K562 (cell line): ENCODE data around the gene TTC31. TPM values are rescaled to one million over a fixed set of nuclear protein-coding genes. Genes with fewer than 3 reads are reported as not detected.

ENCODE experiments used
- ATAC-seq: fragments of 200-7000 bp; cut with Tn5 transposase; 3 replicates; pipeline ENCODE4 v1.9.1; 2020; ENCODE audit warnings: moderate library complexity
- BruUV-seq: library from RNA; stranded (reverse); fragments of 400-500 nt; replicated peaks from 2 replicates; lab custom pipeline; 2021; lab: Mats Ljungman, UMichigan
- CTCF ChIA-PET: fragments of 300-600 bp; formaldehyde crosslinking; extraction: SDS; loops from one replicate; lab custom pipeline; 2021; ENCODE audit warnings: low intra/inter-chr PET ratio; lab: Yijun Ruan, JAX
- POLR2A ChIA-PET: fragments of 300-600, 350-650 bp; sonication (Branson Sonifier 250); formaldehyde crosslinking; extraction: SDS; loops from one replicate; lab custom pipeline; 2021; ENCODE audit warnings: antibody characterized with exemption, inconsistent platforms; lab: Yijun Ruan, JAX
- DNase-seq, 4 experiments: peaks; one replicate each; pipeline versions ENCODE4 v3.0.0 to v3.0.0-alpha.2; 2011 to 2018; ENCODE audit warnings: low spot score in 3 of 4, mixed read lengths in 3 of 4; ENCODE audit errors: extremely low read depth in 1 of 4
- FAIRE-seq: peaks from 2 replicates; lab custom pipeline; 2011; peaks lifted over from hg19 to GRCh38; lab: Jason Lieb, UNC
- H2AFZ ChIP-seq: 2 replicates; pipeline ENCODE4 v1.6.0; 2011; ENCODE audit warnings: low read depth, low read length, control low read depth, inconsistent platforms
- H3K27ac ChIP-seq: fragments of 200-600 bp; 3 replicates; pipeline ENCODE4 v1.8.0; 2011; ENCODE audit warnings: low read depth, mild to moderate bottlenecking, control low read depth, inconsistent platforms, low read length, moderate library complexity, mixed read lengths; ENCODE audit errors: extremely low read depth
- H3K27me3 ChIP-seq, 2 experiments: fragments of 300-600 bp in 1 of 2; 2 replicates in 1 of 2; 3 replicates in 1 of 2; pipeline versions ENCODE4 v1.6.0 to v1.8.0; 2011; ENCODE audit warnings: inconsistent platforms in 2 of 2, low read length in 2 of 2, mild to moderate bottlenecking in 1 of 2, mixed read lengths in 1 of 2, moderate library complexity in 1 of 2; ENCODE audit not compliant: control insufficient read depth in 2 of 2, insufficient read depth in 2 of 2
- H3K36me3 ChIP-seq: fragments of 300-600 bp; 3 replicates; pipeline ENCODE4 v1.8.0; 2011; ENCODE audit warnings: mild to moderate bottlenecking, low read length, inconsistent platforms; ENCODE audit not compliant: control insufficient read depth, insufficient read depth
- H3K4me1 ChIP-seq, 2 experiments: fragments of 200-600 bp in 1 of 2; replicated peaks in 1 of 2; 2 replicates in 1 of 2; 3 replicates in 1 of 2; pipeline versions ENCODE4 v1.5.1 to v1.8.0; 2011; ENCODE audit warnings: inconsistent platforms in 2 of 2, low read length in 2 of 2, mild to moderate bottlenecking in 1 of 2, mixed read lengths in 1 of 2, moderate library complexity in 1 of 2; ENCODE audit not compliant: control insufficient read depth in 2 of 2, insufficient read depth in 2 of 2
- H3K4me2 ChIP-seq: 2 replicates; pipeline ENCODE4 v1.6.1; 2011; ENCODE audit warnings: low read length, control low read depth, inconsistent platforms, mixed read lengths; ENCODE audit not compliant: insufficient read depth
- H3K4me3 ChIP-seq: fragments of 200-600 bp; sonication (generic), shearing (Covaris generic); 2 replicates; pipeline ENCODE4 v1.5.1; 2016; ENCODE audit warnings: control low read depth, inconsistent platforms
- H3K79me2 ChIP-seq: fragments of 200-600 bp; 3 replicates; pipeline ENCODE4 v1.8.0; 2011; ENCODE audit warnings: low read length, inconsistent platforms; ENCODE audit not compliant: control insufficient read depth, insufficient read depth
- H3K9ac ChIP-seq, 2 experiments: 2 replicates each; pipeline versions ENCODE4 v1.6.0 to v1.6.1; 2011; ENCODE audit warnings: low read depth in 2 of 2, low read length in 2 of 2, control low read depth in 1 of 2, inconsistent platforms in 1 of 2, mild to moderate bottlenecking in 1 of 2, mixed read lengths in 1 of 2; ENCODE audit not compliant: insufficient read depth in 1 of 2
- H3K9me1 ChIP-seq: one replicate; pipeline ENCODE4 v1.6.0; 2011; ENCODE audit warnings: inconsistent platforms, mild to moderate bottlenecking, low read length, moderate library complexity; ENCODE audit not compliant: control insufficient read depth, insufficient read depth
- H3K9me3 ChIP-seq: replicated peaks from 2 replicates; pipeline ENCODE4 v1.5.1; 2011; ENCODE audit warnings: low read depth, low read length, inconsistent platforms; ENCODE audit not compliant: control insufficient read depth, insufficient read depth
- H4K20me1 ChIP-seq: replicated peaks from 2 replicates; pipeline ENCODE4 v1.6.1; 2011; ENCODE audit warnings: low read length, inconsistent platforms, mixed read lengths; ENCODE audit not compliant: control insufficient read depth, insufficient read depth
- NR0B1 ChIP-seq: fragments of 450-650 bp; IDR thresholded peaks from one replicate; pipeline ENCODE4 v1.6.1; 2018; ENCODE audit warnings: mild to moderate bottlenecking, moderate library complexity; ENCODE audit not compliant: partially characterized antibody
- POLR2G ChIP-seq: fragments of 200-400 bp; formaldehyde crosslinking; IDR thresholded peaks from 2 replicates; pipeline ENCODE4 v1.6.1; 2017; ENCODE audit warnings: low read depth, mild to moderate bottlenecking, antibody characterized with exemption, low read length, moderate library complexity
- RBFOX2 ChIP-seq: fragments of 200-400 bp; formaldehyde crosslinking; IDR thresholded peaks from 2 replicates; pipeline ENCODE4 v1.6.1; 2017; ENCODE audit warnings: low read depth, mild to moderate bottlenecking, low read length, moderate library complexity
- SAP30 ChIP-seq: fragments of 200-600 bp; sonication (generic); IDR thresholded peaks from 2 replicates; pipeline ENCODE4 v1.6.1; 2012; ENCODE audit warnings: borderline replicate concordance, low read depth, mild to moderate bottlenecking, moderate library complexity, low read length, control low read depth, inconsistent platforms; ENCODE audit not compliant: insufficient read depth, poor library complexity, severe bottlenecking
- ZBTB5 ChIP-seq: fragments of 450-650 bp; IDR thresholded peaks from 2 replicates; pipeline ENCODE4 v1.6.1; 2017; ENCODE audit warnings: antibody characterized with exemption
- ZNF696 ChIP-seq: fragments of 250-450 bp; sonication (Bioruptor Pico); conservative IDR thresholded peaks from 2 replicates; pipeline ENCODE4 v1.4.0; 2020; ENCODE audit warnings: mild to moderate bottlenecking, moderate library complexity
- WGBS: fragments of 100-300 bp; shearing (Covaris generic); methylation state at CpG from one replicate; pipeline ENCODE4 v1.1.6; 2016; ENCODE audit warnings: low coverage, mixed read lengths; ENCODE audit not compliant: insufficient coverage; ENCODE audit errors: missing lambda C conversion rate; 5-methylcytosine and 5-hydroxymethylcytosine counted together
- in situ Hi-C: fragments of 300-500 bp; cut with MboI; formaldehyde crosslinking; loops from 4 replicates; pipeline ENCODE4 v1.15.0; 2018; ENCODE audit warnings: inconsistent platforms, mixed read lengths
- intact Hi-C: fragments of 100-400 bp; cut with micrococcal nuclease; formaldehyde crosslinking; loops from 2 replicates; pipeline ENCODE4 v1.14.2; 2022
- polyA plus RNA-seq, 8 experiments: library from polyadenylated mRNA; depleted of rRNA in 4 of 8; stranded (reverse) in 5 of 8; unstranded in 3 of 8; fragments of >200 nt; fragmentation: Nextera tagmentation in 2 of 8; fragmentation: Illumina TruSeq in 1 of 8; extraction: Ambion mirVana in 2 of 8; extraction: Trizol in 1 of 8; gene quantifications; 2 replicates each; pipeline versions ENCODE4 v1.2.1 to v1.2.3, GENCODE V29; 2011 to 2014; ENCODE audit warnings: inconsistent platforms in 1 of 8, missing spikeins in 1 of 8
- total RNA-seq, 7 experiments: library from RNA; depleted of rRNA in 6 of 7; stranded (reverse); fragments of >200 nt in 6 of 7; fragmentation: Illumina TruSeq in 2 of 7; extraction: Trizol in 2 of 7; gene quantifications; 2 replicates each; pipeline versions ENCODE4 v1.2.1 to v1.2.3, GENCODE V29; 2011 to 2021; ENCODE audit warnings: low replicate concordance in 1 of 7

TTC31 gene
- total and polyA plus RNA-seq, 9 of the 15 experiments (the other 6 are each of a cell fraction or from before 2014, with no cell fraction given): 4.7 to 30.5 (median 15.9) TPM

GRCh38 chr2:74524955-74525716 lies 42.3 kb downstream of the TTC31 start:
- in situ Hi-C loops (no loop called here), intact Hi-C loops (no loop called here)
- 84% methylated on average over 10 of the region's 10 CpGs for WGBS
- peaks cover 33% of the 10 kb centered on the region for H3K79me2 ChIP-seq
- H3K4me2 ChIP-seq: no peak overlapping the region
- DNase-seq: no peak
- peaks cover 9 to 16% of the 10 kb centered on the region in 2 experiments for H3K4me1 ChIP-seq
- H3K9ac ChIP-seq: no peak overlapping the region
- H4K20me1 ChIP-seq: peaks cover 5% of the 10 kb centered on the region; the same call in 1 of the 2 replicates
- no peaks in the 10 kb centered on the region for H3K27me3 ChIP-seq
- FAIRE-seq: no peak
- H3K4me3 ChIP-seq: no peak overlapping the region
- H3K9me3 ChIP-seq: no peaks in the 10 kb centered on the region
- no peak for ATAC-seq
- TF ChIP-seq RBFOX2 (peak; percentile 56), ZBTB5 (no peak), POLR2G (peak; percentile 52; the same call in 1 of the 2 replicates), SAP30 (no peak), ZNF696 (CRISPR knock-in tag) (no peak), NR0B1 (no peak)
- POLR2A ChIA-PET: no interaction called here
- H3K9me1 ChIP-seq: no peaks in the 10 kb centered on the region
- H3K27ac ChIP-seq: no peak overlapping the region
- no TSS peak for BruUV-seq
- H2AFZ ChIP-seq: no peak overlapping the region
- peaks cover 35% of the 10 kb centered on the region for H3K36me3 ChIP-seq
- CTCF ChIA-PET: no interaction called here
